HPDE6-E6E7 (cell line): Measurements from ENCODE around the gene DCLK3.

Experiments
- DNase-seq: peaks from one replicate; pipeline ENCODE4 v3.0.0; 2011; ENCODE audit warnings: missing footprints; ENCODE audit errors: extremely low spot score

DCLK3 gene

GRCh38 chr3:36669764-36670163 lies 94.6 kb downstream of the DCLK3 start:
- DNase-seq, result no peak

GRCh38 chr3:36666166-36666565 lies 98.2 kb downstream of the DCLK3 start:
- no peak for DNase-seq

DNA sequence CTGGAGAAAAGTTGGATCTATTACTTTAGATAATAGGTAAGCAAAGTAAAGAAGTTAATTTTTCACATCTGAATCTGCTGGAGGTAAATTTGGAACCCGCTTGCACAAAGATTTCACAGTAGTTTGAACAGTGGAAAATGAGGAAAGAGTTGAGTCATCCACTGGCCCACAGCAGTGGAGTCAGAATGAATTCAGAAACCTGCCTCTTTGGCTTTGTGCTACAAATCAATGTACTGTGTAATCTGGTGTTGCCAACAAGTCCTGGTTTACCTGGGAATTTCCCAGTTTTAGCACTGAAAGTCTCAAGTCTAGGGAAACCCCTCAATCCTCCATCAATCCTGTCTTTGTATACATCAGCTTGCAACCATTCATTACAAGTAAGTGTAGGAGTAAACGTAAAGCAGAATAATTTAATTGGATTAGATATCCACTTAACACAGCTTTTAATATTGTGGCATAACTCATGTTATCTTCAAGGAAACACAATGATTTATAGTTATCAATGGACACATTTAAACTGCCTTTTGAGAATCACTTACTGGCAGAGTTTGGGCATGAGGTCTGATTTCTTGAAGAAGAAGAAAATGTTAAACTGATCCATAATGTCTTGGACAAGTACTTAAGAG lies 100.6 kb downstream of the DCLK3 start:
- DNase-seq, result no peak

- no peak for DNase-seq
Observed at GRCh38 chr3:36662626-36663025, 101.7 kb downstream of the DCLK3 start.
